Adipocyte (in vitro differentiated cells): Measurements from ENCODE around the gene BCCIP.
A peak's percentile ranks its signal among the peaks of the same experiment; 100 is the strongest.

Source experiments
- DNase-seq: peaks from one replicate; pipeline ENCODE4 v3.0.0-alpha.2; 2015; ENCODE audit warnings: low read depth
- H3K27me3 ChIP-seq: replicated peaks from 2 replicates; pipeline ENCODE4 v1.7.0; 2013; ENCODE audit warnings: mild to moderate bottlenecking, low read length, moderate library complexity; ENCODE audit not compliant: control insufficient read depth, insufficient read depth
- H3K36me3 ChIP-seq: 2 replicates; pipeline ENCODE4 v1.7.0; 2013; ENCODE audit warnings: low read length, mild to moderate bottlenecking, moderate library complexity; ENCODE audit not compliant: control insufficient read depth, insufficient read depth, severe bottlenecking
- H3K4me1 ChIP-seq: 2 replicates; pipeline ENCODE4 v1.7.0; 2013; ENCODE audit warnings: mild to moderate bottlenecking, low read length, moderate library complexity; ENCODE audit not compliant: control insufficient read depth, insufficient read depth
- H3K4me3 ChIP-seq: 2 replicates; pipeline ENCODE4 v1.7.0; 2013; ENCODE audit warnings: mild to moderate bottlenecking, low read length, moderate library complexity
- H3K9ac ChIP-seq: 2 replicates; pipeline ENCODE4 v1.7.0; 2013; ENCODE audit warnings: mild to moderate bottlenecking, low read length, moderate library complexity
- H3K9me3 ChIP-seq: 2 replicates; pipeline ENCODE4 v1.7.0; 2013; ENCODE audit warnings: mild to moderate bottlenecking, low read length, moderate library complexity; ENCODE audit not compliant: control insufficient read depth

BCCIP gene

GRCh38 chr10:125871338-125871737 lies 48.0 kb downstream of the BCCIP start:
- Histone ChIP-seq H3K4me1 (peaks cover 21% of the 10 kb centered on the region), H3K4me3 (no peak overlapping the region), H3K36me3 (peaks cover 33% of the 10 kb centered on the region), H3K9ac (no peak overlapping the region), H3K27me3 (no peaks in the 10 kb centered on the region), H3K9me3 (peaks cover 9% of the 10 kb centered on the region)
- peak; percentile 44 for DNase-seq

GRCh38 chr10:125878957-125879835 lies 55.9 kb downstream of the BCCIP start:
- H3K9me3 ChIP-seq, result peaks cover 12% of the 10 kb centered on the region
- H3K36me3 ChIP-seq, result peaks cover 55% of the 10 kb centered on the region
- H3K27me3 ChIP-seq, result no peaks in the 10 kb centered on the region
- H3K4me3 ChIP-seq, result no peak overlapping the region
- H3K9ac ChIP-seq, result no peak overlapping the region
- H3K4me1 ChIP-seq, result no peaks in the 10 kb centered on the region
- DNase-seq, result peak; percentile 78

DNA sequence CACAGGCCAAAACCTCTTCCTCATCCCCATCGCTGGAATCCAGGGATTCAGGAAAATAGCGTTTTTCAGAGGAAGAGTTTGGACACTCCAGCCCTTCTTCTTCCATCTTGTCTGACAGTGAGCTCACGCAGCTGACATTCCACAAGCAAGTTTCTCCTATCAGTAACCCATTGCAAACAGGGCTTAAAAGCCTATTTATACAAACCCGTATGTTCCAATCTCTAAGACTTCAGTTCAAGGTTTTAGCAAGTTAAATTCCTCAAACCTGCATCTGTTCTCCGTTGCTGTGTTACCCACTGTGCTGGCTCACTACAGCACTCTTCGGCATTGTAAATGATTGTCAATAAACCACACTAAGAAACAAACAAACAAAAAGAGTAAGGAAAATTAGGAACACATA lies 57.4 kb downstream of the BCCIP start:
- H3K4me1 ChIP-seq, result no peaks in the 10 kb centered on the region
- no peaks in the 10 kb centered on the region for H3K27me3 ChIP-seq
- peaks cover 48% of the 10 kb centered on the region for H3K36me3 ChIP-seq
- H3K4me3 ChIP-seq, result no peak overlapping the region
- no peak overlapping the region for H3K9ac ChIP-seq
- peaks cover 9% of the 10 kb centered on the region for H3K9me3 ChIP-seq
- DNase-seq, result no peak

DNA sequence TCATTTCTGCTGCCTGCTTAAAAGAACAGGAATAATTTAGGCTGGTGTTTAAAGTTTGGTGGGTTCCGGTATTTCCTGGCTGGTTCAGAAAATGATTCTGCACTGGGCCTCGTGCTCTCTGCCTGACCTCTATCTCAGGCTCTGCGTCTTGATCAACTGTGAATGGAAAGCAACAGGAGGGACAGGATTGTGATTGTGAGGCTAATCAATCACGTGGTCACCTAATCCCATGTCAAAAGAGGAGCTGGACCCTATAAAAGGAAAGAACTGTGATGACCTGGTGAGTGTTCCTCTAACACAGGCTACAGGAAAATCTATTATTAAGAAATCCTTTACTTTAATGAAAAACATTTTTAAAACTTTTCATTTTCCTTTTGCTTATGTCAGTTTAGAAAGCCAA lies 57.8 kb downstream of the BCCIP start, which contains the start of gene DHX32:
DHX32 (minus strand) TSS at position 101 of the 400 bp plus-strand sequence. CDS start 468 bp downstream, outside the sequence.
- no peaks in the 10 kb centered on the region for H3K27me3 ChIP-seq
- no peak within 1 kb of the TSS for H3K9ac ChIP-seq
- no peak within 1 kb of the TSS for H3K4me3 ChIP-seq
- peaks cover 5% of the 10 kb centered on the region for H3K9me3 ChIP-seq
- H3K36me3 ChIP-seq, result peaks cover 43% of the 10 kb centered on the region
- DNase-seq, result no peak
- H3K4me1 ChIP-seq, result no peaks in the 10 kb centered on the region

DNA sequence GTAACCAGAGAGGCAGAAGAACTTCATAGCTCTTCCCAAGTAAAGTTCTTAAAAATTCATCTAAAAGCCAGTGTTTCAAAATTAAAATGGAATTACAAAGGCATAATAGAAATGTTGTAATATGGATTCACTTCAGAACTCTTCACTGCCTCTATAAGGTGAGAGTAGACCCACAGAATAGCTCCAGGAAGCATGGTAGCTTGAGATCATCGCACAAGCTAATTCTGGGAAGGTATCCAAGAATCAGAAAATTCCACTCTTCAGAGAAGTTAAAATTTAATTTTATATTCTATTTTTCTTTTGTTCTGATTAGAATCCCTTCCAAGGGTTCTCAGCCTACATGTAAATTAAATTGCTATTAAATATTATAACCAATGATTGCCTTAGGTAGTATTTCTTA lies 59.2 kb downstream of the BCCIP start:
- H3K4me3 ChIP-seq, result no peak overlapping the region
- no peaks in the 10 kb centered on the region for H3K9me3 ChIP-seq
- H3K27me3 ChIP-seq, result no peaks in the 10 kb centered on the region
- DNase-seq, result peak; percentile 11
- H3K36me3 ChIP-seq, result peaks cover 32% of the 10 kb centered on the region
- no peak overlapping the region for H3K9ac ChIP-seq
- H3K4me1 ChIP-seq, result no peaks in the 10 kb centered on the region

- Histone ChIP-seq H3K4me1 (no peaks in the 10 kb centered on the region), H3K9me3 (no peaks in the 10 kb centered on the region)
Observed at GRCh38 chr10:125883211-125883610, 59.9 kb downstream of the BCCIP start.

More at GRCh38 chr10:125883211-125883610, 59.9 kb downstream of the BCCIP start:
- DNase-seq, result no peak
- H3K36me3 ChIP-seq, result peaks cover 26% of the 10 kb centered on the region
- no peaks in the 10 kb centered on the region for H3K27me3 ChIP-seq
- no peak overlapping the region for H3K9ac ChIP-seq
- no peak overlapping the region for H3K4me3 ChIP-seq
